GM21723 (cell line): ENCODE measurements around the gene ADGRG2.

Source experiments
- ATAC-seq: cut with Tn5 transposase; IDR thresholded peaks from one replicate; pipeline ENCODE4 v1.9.1; 2021; ENCODE audit warnings: mild to moderate bottlenecking, moderate library complexity; ENCODE audit not compliant: unreplicated experiment

Gene ADGRG2

DNA sequence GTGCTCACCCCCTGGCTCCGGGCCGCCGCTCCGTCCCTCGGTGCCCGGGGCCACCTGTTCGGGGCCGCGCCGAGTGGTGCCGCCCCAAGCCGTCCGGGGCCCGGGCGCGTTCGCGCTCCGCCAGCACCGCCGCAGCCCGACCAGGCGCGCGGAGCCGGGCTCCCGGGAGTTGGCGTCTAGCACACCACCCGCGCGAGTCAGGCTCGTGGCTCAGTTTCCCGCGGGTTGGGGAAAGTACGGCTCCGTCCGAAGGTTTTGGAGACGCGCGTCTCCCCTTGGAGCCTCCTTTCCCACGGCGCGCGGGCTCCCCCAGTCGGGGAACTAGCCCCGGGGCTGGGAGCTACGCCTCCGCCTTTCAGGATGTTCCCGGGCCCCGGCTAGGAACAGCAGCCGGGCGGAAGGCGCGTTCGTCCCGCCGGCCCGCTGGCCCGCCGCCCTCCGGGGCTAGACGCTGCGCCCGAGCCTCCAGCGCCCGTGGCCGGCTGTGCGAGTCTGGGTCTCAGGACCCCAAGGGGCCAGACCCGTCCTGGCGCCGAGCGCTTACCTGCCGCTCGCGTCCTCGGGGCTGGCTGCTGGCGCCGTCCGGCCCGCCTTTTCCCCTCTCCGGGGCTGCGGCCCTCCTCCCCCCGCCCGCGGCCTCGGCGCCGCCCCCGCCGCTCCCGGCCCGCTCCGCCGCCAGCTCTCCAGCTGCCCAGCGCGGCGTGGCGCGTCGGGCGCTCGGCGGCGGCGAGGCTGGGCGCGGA, at the start of gene ADGRG2:
TSS of gene ADGRG2 (minus strand) at position 571 of the 743 bp plus-strand sequence. CDS start 53,634 bp downstream, outside the sequence.
- no peak for ATAC-seq

- ATAC-seq = no peak
These were observed 46.3 kb upstream of the ADGRG2 start for GRCh38 chrX:19168609-19169008.

DNA sequence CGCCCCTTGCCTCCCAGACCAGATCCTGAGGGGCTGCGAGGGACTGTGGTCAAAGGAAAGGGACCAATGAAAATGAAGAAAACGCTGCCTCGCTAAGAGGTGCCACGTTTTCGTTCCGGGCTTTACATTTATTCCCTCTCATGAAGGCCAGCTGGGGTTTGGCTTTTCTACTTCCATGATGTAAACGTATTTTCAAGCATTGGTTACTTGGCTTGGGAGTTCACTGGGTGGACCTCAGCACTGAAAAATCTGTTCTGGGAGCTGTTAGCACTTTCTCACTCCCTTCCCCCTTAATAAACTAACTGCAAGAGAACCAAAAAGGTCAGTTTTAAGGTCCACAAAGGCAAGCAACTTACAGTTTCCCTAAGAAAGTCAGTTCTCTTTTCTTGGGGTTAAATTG, 40.6 kb upstream of the ADGRG2 start:
- ATAC-seq = no peak

DNA sequence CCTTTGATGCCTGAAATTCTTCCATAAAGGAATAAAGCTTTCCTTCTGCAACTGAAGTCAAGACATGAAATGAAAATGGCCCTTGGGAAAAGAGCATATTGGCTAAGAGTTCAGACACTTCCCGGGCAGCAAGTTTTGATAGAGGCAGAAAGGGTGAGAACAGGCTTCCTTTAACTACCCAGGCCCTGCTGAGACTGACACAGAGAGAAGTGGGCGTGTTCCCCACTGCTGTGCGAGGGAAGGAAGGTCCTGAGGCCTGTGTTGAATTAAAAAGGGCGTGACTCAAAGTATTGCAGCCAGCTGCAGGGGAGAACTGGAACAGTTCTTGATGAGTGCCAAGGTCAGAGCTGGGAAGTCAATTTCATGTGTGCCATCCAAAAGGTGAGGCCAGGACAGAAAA, 33.9 kb upstream of the ADGRG2 start:
- ATAC-seq = no peak

- ATAC-seq = no peak
These were observed 30.5 kb upstream of the ADGRG2 start for GRCh38 chrX:19152762-19153161.

- ATAC-seq = no peak
These were observed 14.8 kb upstream of the ADGRG2 start for GRCh38 chrX:19137067-19137466.

DNA sequence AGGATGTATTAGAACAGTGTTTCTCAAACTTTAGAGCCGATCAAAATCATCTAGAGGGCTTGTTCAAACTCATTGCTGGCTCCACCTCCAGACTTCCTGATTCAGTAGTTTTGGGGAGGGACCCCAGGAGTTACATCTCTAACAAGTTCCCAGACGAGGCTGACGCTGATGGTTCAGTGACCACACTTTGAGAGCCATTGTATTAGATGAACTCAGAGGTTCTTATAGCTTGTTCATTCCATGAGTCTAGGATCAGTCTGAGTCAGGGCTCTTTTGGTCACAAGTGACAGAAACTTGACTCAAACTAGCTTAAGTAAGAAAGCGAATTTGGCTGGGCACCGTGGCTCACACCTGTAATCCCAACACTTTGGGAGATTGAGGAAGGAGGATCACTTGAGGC, 11.5 kb upstream of the ADGRG2 start:
- no peak for ATAC-seq

GRCh38 chrX:19133231-19133630, 11.0 kb upstream of the ADGRG2 start:
- ATAC-seq = no peak

GRCh38 chrX:19130628-19131027, 8.4 kb upstream of the ADGRG2 start:
- no peak for ATAC-seq

DNA sequence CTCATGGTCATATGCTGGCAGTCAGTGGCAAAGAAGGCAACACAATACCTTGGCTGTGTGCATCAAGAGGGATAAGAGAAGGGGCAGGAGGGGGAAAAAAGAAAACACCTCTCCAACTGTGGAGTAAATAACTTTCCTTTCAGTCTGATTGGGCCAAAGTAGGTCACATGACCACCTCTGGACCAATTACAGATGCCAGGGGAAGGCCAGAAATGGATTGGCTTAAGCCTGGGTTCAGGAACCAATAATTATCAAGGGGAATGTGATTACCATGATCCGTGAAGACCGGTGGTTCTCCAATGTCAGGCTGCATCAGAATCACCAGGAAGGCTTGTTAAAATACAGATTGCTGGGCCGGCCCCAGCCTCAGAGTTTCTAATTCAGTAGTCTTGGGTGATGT, 7.4 kb upstream of the ADGRG2 start:
- no peak for ATAC-seq

- ATAC-seq = no peak
These were observed 5.4 kb upstream of the ADGRG2 start for GRCh38 chrX:19127649-19128168.

DNA sequence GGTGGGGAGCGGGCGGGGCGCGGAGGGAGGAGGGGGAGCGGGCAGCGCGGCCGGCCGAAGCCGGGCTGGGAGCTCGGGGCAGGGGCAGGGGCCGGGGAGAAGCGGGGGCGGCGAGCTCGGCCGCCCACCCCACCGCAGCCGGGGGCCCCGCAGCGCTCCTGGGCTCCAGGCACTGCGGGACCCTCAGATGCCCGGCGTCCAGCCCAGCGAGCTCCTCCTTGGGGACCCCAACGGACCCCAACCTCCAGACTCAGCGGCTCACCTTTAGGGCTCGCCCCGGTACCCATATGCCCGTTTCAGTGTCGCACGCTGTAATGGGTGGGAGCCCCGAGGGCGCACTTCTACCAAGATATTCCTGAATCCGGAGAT, 357 bp upstream of the ADGRG2 start:
- no peak for ATAC-seq

DNA sequence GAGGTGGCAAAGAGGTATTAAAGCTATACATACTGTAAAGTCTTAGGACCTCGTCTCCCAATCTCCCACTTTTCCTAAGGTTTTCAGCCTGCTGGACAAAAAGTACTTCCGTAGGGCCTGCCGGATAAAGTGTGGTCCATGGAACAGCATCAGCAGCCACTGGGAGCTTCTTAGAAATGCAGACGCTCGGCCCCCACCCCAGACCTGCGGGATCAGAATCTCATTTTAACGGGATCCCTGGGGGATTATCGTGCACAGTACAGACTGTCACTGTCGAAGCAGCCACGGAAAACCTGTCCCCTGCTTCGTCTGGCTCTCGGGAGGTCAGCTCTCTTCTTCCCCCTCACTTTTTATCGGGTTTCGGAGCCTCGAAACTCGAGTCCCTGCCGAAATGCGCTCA, 802 bp downstream of the ADGRG2 start:
- ATAC-seq = no peak

DNA sequence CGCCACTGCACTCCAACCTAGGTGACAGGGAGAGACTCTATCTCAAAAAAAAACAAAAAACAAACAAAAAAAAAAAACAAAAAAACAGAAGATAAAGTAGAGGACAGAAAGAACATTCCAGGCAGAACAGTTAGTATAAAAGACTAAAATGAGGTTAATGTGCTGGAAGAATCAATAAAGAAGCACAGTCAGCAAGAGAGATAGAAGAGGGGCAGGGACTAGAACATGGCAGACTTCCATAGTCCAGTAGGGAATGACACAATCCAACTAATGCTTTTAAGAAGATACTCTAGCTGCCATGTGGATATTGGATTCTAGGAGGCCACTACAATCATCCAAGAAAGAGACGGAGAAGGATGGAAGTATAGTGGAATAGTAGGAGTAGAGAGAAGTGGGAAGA, 11.6 kb downstream of the ADGRG2 start:
- no peak for ATAC-seq

GRCh38 chrX:19107035-19107434, 15.2 kb downstream of the ADGRG2 start:
- no peak for ATAC-seq

GRCh38 chrX:19100586-19100985, 21.7 kb downstream of the ADGRG2 start:
- ATAC-seq = no peak

- ATAC-seq = no peak
These were observed 24.6 kb downstream of the ADGRG2 start for GRCh38 chrX:19097553-19098283.

DNA sequence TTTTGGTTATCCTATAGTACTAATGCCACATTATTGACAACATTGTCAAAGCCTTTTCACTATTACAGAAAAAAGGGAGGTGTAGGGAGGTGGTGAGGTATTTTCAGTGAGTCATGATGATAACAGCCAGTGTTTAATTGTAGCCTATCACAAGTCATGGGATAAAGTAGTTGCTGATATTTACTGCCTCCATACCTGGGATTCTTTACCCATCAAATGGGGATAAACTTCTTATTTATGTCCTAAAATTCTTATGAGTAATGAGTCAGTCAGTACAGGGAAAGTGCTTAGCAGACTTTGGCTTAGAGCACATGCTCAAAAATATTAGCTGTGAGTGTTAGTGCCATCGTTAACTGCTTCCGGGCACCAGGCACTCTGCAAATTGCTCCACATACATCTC, 25.7 kb downstream of the ADGRG2 start:
- no peak for ATAC-seq

- no peak for ATAC-seq
These were observed 27.6 kb downstream of the ADGRG2 start for GRCh38 chrX:19094654-19095053.

DNA sequence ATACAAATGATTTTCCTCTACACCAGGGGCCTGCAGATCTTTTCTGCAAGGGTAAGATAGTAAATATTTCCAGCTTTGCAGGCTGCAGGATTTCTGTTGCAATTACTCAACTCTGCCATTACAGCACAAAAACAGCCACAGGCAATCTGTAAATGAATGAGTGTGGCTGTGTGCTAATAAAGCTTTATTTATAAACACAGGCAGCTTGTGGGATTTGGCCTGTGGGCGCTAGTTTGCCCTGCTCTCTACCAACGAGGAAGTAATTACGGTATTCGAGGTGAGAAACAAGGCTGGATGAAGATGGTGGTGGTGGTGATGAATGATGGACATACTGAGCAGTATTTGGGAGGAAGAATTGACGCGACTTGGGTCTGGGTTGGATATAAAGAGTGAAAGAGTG, 30.7 kb downstream of the ADGRG2 start:
- ATAC-seq = no peak

DNA sequence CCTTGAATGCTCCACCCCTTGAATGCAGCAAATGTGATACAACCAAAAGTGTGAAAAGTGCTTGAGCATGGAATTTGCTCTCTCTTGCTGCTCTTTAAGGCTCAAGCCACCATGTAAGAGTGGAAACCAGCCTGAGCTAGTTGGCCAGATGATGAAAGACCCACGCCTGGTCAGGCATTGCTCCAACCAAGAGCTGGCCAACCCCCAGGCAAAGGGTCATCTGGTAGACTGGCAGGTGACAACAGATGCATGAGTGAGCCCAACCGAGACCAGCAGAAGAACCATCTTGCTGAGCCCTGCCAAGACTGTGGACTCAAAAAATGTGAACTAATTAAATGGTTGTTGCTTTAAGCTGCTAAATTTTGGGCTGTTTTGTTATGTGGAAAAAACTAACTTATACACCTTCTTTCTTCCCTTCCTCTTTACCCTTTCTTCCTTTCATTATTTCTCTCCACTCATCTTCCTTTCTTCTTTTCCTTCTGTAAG, 32.7 kb downstream of the ADGRG2 start:
- ATAC-seq = no peak

DNA sequence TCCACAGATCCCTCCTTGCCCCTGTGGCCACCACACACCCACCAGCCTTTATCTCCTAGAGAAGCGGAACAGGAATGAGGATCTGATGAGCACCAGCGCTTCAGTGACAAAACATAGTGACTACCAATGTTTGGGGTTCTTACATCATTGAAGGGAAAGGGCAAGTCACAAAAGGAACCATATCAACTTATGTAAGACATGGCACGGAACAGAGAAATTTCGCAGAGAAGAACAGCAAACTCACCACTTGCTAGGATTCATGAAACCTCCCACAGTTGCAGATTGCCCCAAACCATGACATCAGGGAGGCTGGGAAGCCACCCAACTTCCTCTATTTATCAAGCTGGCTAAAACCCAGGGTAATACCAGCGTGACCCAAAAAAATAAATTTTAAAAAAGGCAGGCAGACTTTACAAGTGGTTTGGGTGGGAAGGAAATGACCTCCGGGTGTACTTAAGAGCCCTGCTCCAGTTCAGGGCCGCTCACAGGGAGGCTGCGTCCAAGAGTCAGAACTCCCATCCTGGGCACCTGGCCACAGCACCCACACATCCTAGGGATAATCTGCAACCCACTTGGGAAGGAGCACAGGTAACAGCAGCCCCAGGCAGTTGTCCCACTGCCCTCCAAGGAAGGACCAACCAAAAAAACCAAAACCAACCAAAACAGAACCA, 36.0 kb downstream of the ADGRG2 start:
- no peak for ATAC-seq
